HG03196 (cell line): ENCODE results near the gene ARID4B.
A peak's percentile ranks its signal among the peaks of the same experiment; 100 is the strongest.
"Not testable (repeated sequence)": the region's sequence is repeated elsewhere in the genome, so short reads cannot be mapped to it uniquely, and the experiment has no call there.

Experiments used
- ATAC-seq: cut with Tn5 transposase; IDR thresholded peaks from one replicate; pipeline ENCODE4 v1.9.1; 2021; ENCODE audit not compliant: unreplicated experiment

The ARID4B gene, protein sequence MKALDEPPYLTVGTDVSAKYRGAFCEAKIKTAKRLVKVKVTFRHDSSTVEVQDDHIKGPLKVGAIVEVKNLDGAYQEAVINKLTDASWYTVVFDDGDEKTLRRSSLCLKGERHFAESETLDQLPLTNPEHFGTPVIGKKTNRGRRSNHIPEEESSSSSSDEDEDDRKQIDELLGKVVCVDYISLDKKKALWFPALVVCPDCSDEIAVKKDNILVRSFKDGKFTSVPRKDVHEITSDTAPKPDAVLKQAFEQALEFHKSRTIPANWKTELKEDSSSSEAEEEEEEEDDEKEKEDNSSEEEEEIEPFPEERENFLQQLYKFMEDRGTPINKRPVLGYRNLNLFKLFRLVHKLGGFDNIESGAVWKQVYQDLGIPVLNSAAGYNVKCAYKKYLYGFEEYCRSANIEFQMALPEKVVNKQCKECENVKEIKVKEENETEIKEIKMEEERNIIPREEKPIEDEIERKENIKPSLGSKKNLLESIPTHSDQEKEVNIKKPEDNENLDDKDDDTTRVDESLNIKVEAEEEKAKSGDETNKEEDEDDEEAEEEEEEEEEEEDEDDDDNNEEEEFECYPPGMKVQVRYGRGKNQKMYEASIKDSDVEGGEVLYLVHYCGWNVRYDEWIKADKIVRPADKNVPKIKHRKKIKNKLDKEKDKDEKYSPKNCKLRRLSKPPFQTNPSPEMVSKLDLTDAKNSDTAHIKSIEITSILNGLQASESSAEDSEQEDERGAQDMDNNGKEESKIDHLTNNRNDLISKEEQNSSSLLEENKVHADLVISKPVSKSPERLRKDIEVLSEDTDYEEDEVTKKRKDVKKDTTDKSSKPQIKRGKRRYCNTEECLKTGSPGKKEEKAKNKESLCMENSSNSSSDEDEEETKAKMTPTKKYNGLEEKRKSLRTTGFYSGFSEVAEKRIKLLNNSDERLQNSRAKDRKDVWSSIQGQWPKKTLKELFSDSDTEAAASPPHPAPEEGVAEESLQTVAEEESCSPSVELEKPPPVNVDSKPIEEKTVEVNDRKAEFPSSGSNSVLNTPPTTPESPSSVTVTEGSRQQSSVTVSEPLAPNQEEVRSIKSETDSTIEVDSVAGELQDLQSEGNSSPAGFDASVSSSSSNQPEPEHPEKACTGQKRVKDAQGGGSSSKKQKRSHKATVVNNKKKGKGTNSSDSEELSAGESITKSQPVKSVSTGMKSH (N-terminal part only)

DNA sequence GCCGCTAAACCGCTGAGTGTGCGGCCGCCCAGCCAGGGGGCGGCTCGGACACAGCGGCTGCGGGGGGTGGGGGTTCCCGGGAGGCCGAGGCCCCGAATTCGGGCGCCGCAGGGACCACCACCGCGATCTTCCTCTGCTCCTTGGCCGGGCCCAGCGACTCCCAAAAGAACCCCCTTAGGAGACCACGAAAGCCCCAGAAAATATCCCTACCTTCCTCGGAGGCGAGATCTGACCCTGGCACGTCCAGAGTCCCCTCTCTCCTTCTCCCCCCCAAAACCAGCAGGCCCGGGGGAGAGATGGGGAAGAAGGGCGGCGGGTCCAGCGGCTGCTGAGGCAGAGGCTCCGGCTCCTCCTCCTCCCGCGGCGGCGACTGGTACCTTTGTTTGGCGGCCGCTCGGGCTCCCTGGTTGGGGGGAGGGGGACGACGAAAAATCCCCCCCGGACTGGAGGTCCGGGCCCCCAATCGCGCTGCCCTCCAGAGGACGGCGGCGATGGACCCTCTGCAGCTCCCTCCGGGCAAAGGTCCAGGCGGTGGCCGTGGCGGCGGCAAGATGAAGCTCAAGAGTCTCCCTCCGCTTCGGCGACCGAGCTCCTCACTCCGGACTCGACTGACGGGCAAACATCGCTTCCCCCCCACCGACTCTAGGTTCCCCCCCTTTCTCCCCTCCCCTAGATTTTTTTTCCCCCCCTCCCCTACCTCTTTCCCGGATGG lies at the start of gene ARID4B:
ARID4B (minus strand) TSS at position 621 of the 712 bp plus-strand sequence. CDS start 1,260 bp downstream, outside the sequence.
- peak; percentile 7 for ATAC-seq

DNA sequence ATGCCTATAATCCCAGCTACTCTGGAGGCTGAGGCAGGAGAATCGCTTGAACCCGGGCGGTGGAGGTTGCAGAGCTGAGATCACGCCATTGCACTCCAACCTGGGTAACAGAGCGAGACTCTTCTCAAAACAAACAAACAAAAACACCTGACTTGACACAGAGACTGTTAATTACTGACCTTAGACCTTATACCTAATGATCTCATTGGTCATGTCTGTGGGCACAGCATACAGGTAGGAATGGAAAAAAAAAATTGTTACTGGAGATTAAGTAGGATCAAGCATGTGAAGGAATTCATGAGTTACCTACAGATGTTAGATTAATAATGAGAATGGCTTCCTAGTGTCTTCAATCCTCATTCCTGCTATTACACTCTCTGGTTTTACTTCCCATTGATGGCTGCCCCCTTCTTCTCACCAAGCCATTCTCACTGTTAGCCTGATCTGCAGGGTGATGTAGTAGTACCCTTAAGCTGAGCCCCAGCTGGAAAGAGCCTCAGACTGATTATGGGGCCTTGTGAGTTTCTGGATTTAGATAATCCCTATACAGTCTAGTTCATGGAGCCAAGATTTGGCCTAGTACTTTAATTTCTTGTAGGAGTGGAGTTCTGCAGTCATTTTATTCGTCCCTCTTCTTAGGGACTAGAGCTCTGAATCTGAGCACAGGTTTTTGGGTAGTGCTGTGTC lies 48.1 kb upstream of the ARID4B start:
- no peak for ATAC-seq

DNA sequence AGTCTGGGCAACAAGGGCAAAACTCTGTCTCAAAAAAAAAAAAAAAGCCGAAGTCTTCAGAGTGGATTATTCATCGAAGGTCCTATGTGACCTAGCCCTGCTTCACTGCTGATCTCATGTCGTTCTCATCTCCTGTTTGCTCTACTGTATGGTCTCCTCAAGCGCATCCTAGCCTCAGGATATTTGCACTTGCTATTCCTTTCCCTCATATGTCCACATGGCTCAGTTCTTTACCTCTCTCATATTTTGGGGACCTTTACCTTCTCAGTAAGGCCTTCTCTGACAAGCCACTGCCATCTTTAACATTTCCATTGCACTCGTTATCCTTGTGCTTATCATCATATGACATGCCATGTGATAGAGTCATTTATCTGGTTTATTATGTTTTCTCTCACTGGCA lies 41.8 kb upstream of the ARID4B start:
- ATAC-seq: no peak

DNA sequence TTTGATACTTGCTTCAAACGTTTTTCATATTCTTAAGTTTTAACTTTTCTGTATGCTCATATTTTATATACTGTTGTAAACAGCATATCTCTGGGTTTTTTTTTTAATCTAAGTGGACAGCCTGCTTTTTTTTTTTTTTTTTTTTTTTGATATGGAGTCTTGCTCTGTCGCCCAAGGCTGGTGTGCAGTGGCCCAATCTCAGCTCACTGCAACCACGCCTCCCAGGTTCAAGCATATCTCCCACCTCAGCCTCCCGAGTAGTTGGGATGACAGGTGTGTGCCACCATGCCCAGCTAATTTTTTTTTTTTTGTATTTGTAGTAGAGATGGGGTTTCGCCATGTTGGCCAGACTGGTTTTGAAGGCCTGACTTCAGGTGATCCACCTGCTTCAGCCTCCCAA lies 40.4 kb upstream of the ARID4B start:
- ATAC-seq: no peak

DNA sequence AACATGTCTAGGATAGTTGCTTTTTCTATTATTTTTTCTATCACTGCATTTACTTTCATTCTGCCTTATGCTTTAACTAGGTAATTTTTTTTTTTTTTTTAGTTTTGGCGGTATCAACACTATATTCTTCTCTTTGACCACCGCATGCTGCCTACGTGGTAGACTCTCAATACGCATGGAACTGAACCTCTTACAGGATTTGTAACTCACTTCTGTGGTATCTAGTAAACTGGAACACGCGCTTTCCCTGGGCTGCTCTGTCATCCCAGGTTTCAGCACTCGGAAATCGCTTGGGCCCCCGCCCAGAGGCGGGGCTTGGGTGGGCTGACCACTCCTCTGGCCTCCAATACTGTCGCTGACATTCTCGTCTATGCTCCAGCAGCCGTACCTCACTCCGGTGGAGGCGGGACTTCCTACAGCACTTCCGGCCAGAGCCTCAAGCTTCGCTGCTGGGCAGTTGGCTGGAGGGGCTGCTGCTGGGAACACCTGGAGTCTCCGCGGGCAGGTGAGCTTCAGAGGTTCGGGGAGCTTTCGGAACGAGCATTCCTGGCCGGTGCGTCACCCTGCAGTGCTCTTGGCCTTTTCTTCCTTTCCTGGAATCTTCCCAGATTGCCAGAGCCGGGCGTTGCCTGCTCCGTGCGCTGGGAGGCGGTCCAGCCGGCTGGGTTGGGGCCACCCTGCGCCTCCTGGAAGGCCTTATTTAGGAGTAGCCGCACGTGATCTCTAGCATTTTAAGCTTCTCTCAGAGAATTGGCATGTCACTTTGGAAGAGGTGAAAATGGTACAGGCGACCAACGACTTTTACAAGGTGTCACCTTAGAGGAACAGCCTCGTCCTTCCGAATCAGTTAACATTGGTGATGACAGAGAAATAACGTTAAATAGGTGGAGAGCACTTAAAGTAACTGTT lies 39.3 kb upstream of the ARID4B start, which contains the start of gene TBCE:
TBCE (plus strand) TSS at position 428 of the 909 bp plus-strand sequence. CDS start 12,623 bp downstream, outside the sequence.
- peak; percentile 100 for ATAC-seq

DNA sequence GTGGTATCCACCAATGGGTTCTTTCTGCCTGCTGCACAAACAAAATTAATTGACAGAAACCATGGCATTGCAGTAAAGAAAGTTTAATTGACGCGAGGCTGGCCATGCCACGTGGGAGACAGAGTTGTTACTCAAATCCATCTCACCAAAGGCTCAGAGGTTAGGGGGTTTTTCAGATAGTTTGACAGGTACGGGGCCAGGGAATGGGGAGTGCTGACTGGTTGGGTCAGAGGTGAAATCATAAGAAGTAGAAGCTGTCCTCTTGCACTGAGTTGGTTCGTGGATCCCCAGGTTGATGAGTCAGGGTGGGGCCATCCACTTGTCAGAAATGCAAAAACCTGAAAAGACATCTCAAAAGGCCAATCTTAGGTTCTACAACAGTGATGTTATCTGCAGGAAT lies 38.3 kb upstream of the ARID4B start:
- ATAC-seq: no peak

DNA sequence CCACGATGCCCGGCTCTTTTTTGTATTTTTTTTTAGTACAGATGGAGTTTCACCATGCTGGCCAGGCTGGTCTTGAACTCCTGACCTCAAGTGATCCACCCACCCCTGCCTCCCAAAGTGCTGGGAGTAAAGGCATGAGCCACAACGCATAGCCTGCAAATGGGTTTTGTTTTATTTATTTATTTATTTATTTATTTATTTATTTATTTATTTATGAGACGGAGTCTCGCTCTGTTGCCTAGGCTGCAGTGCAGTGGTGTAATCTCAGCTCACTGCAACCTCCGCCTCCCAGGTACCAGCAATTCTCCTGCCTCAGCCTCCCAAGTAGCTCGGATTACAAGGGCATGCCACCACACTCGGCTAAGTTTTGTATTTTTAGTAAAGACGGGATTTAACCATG lies 36.2 kb upstream of the ARID4B start:
- ATAC-seq: not testable (repeated sequence)

DNA sequence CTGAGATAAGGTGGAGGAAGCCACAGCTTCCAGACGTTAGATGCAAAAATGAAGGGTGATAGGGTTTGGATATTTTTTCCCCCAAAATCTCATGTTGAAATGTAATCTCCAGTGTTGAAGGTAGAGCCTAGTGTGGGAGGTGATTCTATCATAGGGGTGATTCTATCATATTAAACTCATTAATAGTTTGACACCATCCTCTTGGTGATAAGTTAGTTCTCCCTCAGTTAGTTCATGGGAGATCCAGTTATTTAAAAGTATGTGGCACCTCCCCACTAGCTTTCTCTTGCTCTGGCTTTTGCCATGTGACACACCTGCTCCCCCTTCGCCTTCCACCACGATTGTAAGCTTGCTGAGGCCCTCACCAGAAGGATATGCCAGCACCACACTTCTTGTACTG lies 30.9 kb upstream of the ARID4B start:
- ATAC-seq: no peak

DNA sequence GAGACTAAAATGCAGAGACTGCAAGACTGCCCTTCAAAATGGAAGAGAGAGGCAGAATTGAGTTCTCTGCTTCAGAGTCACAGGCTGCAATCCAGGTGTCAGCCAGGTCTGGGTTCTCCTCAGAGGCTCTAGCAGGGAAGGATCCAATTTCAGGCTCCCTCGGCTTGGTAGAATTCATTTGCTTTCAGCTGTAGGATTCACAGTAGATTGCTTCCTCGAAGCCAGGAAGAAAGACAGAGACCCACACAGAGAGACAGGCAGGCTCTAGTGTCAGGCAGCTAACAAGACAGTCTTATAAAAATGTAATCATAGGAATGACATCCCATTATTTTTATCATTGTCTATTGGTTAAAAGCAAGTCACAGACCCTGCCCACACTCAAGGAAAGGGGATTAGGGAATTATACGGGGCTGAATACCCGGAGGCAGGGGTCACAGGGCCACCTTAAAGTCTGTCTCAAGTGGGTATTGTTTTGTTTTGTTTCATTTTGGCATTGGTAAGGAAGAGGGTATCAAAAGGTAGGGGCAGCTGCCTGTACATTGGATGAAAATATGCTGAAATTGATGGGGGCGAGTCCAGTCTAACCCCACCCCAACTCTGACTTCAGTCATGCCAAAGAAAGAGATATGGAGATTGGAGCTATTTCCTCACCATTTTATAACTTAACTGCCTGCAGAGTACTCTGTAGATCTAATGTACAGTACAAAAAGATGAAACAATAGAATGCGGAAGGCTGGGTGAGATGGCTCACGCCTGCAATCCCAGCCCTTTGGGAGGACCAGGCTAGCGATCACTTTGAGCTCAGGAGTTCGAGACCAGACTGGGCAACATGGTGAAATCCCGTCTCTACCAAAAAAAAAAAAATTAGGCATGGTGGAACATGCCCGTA lies 29.8 kb upstream of the ARID4B start:
- no peak for ATAC-seq

DNA sequence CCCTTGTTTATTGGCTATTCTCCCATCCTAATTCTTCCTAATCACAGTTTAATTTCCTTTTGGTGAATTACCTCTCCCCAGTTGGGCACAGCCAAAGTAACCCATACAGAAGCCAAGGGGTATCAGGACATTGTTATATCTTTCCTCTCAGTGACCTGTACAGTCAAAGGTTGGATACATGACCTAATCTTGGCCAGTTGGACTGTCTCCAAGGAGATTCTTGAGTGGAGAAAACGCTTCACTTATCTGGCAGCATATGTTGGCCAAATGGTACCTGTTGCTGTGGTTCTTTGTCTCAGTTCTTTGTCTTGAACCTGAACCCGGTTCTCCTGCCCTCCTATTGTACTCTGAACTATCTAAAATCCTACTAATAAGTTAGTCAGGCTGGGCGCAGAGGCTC lies 23.9 kb upstream of the ARID4B start:
- no peak for ATAC-seq

DNA sequence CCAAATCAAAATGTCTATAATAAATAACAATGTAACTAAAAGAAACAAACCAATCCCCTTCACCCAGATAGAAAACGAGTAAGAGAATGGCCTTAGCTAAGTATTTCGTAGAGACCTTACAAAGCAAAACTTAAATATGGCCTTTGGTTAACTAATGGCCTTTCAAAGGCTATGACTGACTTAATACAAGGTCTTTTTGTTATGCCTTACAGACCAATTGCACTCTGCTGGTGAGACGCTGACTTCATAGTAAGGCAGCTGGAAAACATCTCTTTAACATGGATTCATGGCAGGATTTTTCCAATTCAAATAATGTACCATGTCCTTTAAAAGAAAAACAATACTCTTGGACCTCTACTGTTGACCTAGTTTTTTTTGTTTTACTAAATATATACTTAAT lies 23.5 kb upstream of the ARID4B start:
- ATAC-seq: no peak

DNA sequence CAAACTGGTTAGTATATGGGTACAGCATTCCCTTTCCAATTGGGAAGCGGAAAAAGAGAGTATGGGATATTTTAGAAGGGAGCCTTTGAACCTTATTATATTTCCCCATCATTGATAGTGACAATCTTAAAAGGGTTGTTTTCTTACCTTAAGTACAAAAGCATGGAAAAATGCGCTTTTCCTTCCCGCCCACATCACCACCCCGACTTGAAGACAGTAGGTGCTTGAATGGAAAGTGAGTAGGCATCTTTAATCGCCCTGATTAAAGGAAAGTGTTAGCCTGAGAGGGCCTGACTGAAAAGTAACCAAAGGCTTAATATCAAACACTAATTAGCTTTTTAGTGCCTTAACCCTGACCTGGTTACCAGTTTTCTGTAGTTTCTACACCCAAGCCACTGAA lies 15.7 kb upstream of the ARID4B start:
- no peak for ATAC-seq

DNA sequence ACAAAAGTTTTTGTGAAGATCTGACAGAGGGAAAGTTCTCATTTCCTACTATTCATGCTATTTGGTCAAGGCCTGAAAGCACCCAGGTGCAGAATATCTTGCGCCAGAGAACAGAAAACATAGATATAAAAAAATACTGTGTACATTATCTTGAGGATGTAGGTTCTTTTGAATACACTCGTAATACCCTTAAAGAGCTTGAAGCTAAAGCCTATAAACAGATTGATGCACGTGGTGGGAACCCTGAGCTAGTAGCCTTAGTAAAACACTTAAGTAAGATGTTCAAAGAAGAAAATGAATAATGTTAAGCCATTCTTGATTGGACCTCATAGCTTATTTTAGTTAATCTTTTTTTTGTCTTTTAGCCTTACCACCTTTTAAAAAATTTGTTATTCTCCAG lies 14.5 kb upstream of the ARID4B start:
- no peak for ATAC-seq

DNA sequence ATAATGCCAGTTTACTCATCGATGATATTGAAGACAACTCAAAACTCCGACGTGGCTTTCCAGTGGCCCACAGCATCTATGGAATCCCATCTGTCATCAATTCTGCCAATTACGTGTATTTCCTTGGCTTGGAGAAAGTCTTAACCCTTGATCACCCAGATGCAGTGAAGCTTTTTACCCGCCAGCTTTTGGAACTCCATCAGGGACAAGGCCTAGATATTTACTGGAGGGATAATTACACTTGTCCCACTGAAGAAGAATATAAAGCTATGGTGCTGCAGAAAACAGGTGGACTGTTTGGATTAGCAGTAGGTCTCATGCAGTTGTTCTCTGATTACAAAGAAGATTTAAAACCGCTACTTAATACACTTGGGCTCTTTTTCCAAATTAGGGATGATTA lies 14.1 kb upstream of the ARID4B start:
- no peak for ATAC-seq

DNA sequence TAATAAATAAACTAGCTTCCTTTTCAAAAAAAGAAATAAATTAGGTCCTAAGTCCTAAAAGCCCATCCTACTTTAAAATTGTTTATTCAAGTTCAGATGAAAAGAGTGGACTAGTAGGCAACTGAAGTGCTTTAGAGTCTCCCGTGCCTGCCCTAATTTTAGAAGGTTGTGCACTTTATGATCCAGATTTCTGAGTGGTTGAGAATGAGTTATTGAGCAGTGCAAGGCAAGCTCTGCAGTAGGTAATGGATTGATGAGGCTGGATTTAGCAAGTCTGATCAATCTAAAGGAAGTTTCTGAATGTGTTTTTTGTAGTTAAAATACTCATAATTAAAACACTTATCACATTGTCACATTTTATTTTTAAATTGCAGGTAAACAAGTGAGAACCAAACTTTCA lies 13.4 kb upstream of the ARID4B start:
- ATAC-seq: no peak

DNA sequence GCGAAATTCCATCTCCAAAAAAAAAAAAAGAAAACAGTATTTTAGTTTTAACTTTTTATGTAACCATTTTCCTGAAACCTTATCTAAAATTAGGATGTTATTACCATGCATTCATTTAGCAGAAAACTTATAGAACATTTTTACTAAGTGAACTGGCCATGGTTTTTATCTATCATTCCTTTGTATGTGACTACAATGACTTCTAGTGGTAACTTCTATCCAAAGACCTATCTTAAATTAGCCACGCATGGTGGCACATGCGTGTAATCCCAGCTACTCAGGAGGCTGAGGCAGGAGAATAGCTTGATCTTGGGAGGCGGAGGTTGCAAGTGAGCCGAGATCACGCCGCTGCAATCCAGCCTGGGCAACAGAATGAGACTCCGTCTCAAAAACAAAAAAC lies 11.8 kb upstream of the ARID4B start:
- no peak for ATAC-seq

DNA sequence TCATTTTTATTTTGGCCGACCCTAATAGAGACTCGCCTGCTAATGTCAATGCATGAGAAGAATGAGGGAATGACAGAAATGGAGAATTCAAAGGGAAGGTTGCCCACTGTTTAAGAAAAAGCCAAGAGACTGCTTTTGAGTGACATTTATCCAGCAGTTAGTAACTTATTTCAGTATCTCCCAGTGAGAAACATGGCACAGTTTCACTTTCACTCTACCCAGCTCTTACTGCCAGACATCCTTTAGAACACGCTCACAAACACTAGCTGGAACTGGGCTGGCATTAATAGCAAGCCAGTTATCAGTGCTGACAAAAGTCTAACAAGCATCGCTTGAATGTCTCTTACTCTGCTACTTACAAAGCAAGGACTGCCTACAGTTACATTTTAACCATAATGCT lies 8.9 kb upstream of the ARID4B start:
- ATAC-seq: no peak

DNA sequence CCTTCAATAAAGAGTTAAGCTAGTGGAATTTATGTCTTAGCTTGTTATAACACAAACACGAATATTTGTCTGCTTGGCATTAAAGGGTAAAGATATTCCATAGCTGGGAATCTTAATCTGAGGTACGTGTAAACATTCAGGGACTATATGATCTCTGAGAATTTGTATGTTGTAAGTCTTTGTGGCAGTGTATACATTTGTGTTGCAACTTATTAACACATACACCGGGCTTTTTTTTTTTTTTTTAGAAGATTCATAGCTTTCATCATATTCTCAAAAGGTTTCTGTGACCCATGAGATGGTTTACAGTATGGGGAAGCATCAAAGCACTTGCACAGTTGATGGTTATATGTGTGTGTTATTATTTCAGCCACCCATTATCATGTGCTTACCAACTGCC lies 3.4 kb upstream of the ARID4B start:
- ATAC-seq: no peak
